Measurements from ENCODE around the gene MCEE. TPM values are rescaled to one million over a fixed set of nuclear protein-coding genes. Genes with fewer than 3 reads are reported as not detected.
"Not testable (repeated sequence)": the region's sequence is repeated elsewhere in the genome, so short reads cannot be mapped to it uniquely, and the experiment has no call there.

MCEE gene
- total RNA-seq (2014; rRNA removed; shearing (Covaris generic)) = 3.9 and 4.4 TPM in 2 replicates

DNA sequence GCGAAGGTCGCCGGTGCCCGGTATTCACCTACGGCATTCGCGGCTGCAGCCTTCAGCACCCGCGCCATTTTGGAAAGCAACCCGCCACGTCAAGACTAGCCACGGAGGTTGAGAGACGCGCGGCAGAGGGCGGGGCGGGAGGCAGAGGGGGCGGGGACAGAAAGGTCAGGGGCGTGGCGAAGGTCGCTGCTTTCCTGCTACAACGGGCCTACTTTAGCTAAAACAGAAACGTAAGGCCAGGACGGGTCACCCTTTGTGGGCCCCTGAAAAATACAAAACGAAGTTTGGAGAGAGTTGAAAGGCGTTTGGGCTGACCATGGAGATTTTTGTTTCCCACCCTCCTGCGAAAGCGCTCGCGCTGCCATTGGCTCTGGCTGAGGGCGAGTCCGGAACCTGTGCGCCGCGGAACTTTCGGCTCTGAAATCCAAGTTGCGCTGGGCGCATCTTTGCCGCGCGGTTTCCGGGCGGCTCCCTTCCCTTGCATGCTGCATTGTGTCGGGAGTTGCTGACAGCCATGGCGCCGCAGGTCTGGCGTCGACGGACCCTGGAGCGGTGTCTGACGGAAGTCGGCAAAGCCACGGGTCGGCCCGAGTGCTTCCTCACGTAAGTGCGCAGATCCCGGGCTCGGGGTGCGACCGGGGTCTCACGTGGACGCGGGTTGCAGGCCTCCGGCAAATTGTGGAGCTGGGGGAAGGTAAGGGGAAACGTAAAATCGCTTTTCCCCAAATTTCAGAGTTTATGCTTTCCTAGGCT, at the start of gene MCEE, which contains the start of gene MPHOSPH10:
Gene MCEE, minus strand, starts transcription at position 78 of the 753 bp plus-strand sequence. Its CDS starts 10 bp downstream, at position 68.
Gene MPHOSPH10, plus strand, starts transcription at position 483 of the 753 bp plus-strand sequence. Its CDS starts 32 bp downstream, at position 515.
- peak; percentile 83 for DNase-seq (ENCODE audit: low spot score)

DNA sequence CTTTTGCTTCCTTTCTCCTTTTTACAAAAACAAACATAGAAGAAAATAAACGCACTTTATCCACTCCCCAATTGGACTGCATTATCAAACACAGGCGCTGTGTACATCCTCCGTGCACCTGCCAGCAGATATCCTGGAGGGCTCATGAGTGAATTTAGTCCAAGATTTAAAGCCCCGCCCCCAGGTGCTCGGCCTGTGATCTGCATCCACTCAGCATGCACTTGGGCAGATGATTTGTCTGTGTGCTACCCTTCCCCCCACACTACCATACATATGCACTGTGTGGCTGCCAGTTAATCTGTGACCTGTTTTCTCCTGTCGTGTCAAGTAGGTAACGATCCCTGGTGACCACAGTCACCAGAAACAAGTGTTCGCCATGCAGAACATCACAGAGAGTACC, 48.8 kb upstream of the MCEE start:
- DNase-seq (ENCODE audit: low spot score) = not testable (repeated sequence)

- no peak for DNase-seq (ENCODE audit: low spot score)
These were observed 44.2 kb upstream of the MCEE start for GRCh38 chr2:71174207-71174606.

GRCh38 chr2:71173096-71173495, 43.1 kb upstream of the MCEE start:
- DNase-seq (ENCODE audit: low spot score) = no peak

DNA sequence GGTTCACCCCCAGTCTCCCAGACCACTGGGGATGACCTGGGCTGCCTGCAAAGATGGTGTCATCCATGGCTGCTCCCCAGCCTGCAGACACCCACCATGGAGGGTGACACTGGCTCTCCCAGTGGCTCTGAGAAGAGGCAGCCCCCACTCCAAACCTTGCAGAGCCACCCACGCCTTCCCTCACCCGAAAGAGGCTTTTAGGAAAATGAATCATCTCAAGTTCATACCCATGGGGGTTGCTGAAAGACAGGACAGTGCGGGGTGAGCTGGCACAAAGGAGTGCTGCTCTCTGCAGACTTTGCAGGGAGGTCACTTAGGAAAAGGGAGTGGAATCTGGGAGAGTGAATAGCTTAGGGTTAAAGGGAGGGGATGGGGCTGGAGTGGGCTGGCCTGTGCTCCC, 36.8 kb upstream of the MCEE start:
- no peak for DNase-seq (ENCODE audit: low spot score)

- peak; percentile 31 for DNase-seq (ENCODE audit: low spot score)
These were observed 27.2 kb upstream of the MCEE start for GRCh38 chr2:71157124-71157793.

GRCh38 chr2:71156573-71156972, 26.5 kb upstream of the MCEE start:
- DNase-seq (ENCODE audit: low spot score) = peak; percentile 16

DNA sequence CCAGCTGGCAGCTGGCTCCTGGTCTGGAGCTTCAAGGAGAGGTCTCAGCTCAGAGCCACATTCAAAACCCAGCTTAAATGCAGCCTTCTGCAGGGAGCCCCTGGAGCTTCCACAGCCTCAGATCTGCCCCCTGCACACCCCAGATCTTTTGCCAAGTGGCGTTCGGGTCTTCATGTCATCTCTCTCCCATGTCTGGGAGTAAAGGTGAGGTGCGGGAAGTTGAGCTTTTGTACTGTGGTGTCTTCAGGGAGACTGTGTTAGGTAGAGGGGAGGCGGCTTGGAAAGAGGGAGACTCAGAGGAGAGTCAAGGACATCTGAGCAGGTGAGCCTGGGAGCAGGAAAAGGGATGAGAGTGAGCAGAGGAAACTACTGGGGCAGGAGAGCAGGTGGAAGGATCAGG, 25.8 kb upstream of the MCEE start:
- no peak for DNase-seq (ENCODE audit: low spot score)

DNA sequence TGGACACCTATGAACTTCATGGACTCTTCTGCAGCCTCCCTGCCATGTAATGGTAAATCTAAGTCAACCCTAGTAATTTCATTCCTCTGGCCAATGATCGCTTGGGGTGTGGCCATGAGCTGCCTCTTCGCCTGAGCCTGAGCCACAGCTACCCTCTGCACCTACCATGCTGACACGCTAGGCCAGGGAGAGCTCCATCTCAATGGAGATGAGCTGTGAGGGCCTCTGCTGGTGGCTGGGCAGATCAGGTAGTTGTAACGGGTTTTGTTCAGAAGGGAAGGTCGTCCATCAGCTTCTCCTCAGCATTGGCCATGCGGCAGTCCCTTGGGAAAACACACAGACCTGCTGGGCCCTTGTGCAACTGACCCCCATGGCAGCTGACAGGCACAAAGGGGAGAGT, 24.8 kb upstream of the MCEE start:
- DNase-seq (ENCODE audit: low spot score) = no peak

DNA sequence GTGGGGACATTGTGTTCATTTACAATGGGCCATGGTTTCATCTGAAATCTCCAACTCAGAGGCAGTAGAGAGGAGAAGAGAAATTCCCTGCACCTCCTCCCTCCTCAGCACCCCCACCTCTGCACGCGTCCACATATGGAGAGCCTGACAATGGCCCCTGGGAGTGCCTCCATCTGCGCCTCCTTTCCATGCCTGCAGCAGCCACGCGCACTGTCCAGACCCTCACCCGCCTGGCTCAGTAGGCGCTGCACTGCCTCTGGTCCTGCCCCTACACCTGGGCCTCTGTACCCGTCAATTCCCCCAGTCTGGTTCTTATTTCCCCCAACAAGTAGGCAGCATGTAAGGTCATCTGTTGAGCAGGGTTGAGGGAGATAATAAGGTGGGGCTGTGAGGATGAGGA, 24.2 kb upstream of the MCEE start:
- DNase-seq (ENCODE audit: low spot score) = no peak

- no peak for DNase-seq (ENCODE audit: low spot score)
These were observed 23.7 kb upstream of the MCEE start for GRCh38 chr2:71153585-71154224.

DNA sequence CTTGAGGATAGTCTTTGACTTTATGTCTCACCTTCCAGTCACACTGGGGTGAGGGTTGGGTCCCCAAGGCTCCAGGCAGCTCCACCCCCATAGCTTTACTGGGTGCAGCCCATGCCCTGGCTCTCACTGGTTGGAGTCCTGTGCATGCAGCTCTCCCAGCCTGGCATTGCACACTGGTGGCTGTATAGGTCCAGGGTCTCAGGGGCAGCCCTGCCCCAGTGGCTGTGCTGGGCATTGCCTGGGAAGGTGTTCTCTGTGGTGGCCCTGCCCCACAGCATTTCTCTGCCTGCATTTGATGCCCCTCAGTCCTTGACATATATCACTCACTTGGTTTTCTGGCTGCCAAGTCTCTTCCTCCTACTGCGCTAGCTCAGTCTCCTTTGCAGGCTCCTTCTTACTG, 21.6 kb upstream of the MCEE start:
- DNase-seq (ENCODE audit: low spot score) = no peak

DNA sequence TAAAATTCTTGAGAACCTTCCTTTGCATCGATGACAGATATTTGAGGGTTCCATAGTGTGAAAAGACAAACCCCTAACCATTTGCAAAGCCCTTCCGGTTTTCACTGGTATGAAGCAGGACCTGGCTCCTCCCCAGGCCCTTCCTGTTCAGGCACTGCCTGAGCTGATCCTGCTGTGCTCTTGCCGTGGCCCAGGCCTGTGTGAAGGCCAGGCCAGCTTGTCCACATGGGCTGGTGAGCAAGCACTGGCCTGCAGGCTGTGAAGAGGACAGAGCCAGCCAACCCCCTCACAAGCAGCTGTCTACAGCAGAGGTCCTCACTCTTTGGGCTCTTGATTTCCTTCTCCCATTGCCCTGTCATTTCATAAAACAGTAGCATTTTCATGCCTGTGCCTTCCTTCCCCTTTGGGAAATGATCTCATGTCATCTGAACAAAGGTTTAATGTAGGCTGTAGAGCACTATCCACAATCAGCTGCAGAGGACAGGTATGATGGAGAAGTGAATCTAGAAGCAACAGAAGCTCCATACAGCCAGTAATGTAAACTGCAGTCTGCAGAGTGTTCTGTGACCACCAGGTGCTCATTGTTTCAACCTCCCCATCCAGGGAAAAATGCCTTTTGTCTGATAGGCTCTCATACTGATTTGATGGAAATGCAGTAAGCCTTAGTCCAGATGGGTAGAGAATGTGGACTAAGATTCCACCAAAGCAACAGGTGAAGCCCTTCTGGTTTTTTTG, 20.2 kb upstream of the MCEE start:
- DNase-seq (ENCODE audit: low spot score) = no peak

GRCh38 chr2:71148506-71149063, 18.6 kb upstream of the MCEE start:
- DNase-seq (ENCODE audit: low spot score) = no peak

GRCh38 chr2:71143782-71144181, 13.8 kb upstream of the MCEE start:
- DNase-seq (ENCODE audit: low spot score) = no peak

GRCh38 chr2:71136174-71136573, 6.1 kb upstream of the MCEE start:
- DNase-seq (ENCODE audit: low spot score) = no peak

DNA sequence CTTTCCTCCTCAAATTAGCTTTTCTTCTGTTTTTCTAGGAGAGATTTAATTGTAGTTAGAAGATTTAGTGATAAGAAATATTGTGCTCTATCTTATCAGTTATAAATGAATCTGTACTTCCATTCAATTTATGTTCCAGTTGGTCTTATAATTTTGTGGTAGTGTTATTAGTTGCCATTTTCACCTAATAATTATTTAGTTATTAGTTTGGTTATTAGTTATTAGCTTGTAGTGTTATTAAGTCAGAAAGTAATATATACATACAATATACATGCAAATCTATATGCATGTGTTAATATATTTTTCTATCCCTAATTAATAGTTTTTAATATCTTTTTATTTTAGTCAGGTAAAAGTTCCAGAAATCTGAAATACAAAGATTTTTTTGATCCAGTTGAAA, 3.6 kb upstream of the MCEE start:
- DNase-seq (ENCODE audit: low spot score) = no peak

DNA sequence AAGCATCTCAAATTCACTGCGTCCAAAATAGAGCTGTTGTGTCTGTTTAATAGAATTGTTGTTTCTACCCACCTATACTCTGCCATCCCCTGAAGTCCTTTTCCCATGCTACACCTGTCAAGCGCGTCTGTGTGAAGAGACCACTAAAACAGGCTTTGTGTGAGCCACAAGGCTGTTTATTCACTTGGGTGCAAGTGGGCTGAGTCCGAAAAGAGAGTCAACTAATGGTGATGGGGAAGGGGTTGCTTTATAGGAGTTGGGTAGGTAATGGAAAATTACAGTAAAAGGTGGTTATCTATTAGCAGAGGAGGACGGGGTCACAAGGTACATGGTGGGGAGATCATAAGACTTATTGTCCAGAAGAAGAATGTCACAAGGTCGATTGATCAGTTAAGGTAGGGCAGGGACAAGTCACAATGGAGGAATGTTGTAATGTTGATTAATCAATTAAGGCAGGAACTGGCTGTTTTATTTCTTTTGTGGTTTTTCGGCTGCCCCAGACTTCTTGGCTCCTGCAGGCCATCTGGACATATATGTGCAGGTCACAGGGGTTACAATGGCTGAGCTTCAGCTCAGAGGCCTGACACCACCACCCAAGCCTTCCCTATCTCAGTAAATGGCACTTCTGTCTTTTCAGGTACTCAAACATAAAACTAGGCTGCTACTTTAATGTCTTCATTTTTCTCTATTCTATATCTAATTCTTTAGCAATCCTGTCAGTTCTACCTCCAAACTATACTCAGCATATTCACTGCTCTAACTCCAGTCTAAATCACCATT, 1.5 kb upstream of the MCEE start:
- not testable (repeated sequence) for DNase-seq (ENCODE audit: low spot score)

DNA sequence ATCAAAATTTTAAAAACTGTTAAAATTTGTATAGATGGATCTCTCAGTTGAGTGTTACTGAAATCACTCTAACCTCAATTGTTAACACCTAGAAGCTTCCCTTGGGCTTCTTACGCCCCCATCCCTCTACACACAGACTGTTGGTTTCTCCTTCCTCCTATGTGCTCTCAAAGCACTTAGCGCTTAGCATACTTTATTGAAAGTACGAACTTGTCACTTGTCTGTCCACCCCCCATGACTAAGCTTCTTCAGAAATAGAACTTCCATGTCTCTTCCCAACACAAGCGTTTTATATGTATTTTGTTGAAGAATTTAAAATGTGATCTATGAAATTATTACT, 846 bp upstream of the MCEE start:
- DNase-seq (ENCODE audit: low spot score) = no peak

DNA sequence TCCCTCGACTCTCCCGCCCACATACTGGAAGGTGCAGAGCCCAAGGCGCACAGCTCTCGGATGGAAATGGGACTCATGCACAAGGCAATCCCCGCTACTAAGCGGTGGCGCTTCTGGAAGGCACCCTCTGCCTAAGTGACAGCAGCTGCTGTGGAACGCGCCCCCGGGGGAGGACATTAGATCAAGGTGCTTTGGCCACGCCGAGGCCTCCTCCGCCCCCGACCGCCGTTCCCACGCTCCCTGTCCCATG, 202 bp downstream of the MCEE start:
- DNase-seq (ENCODE audit: low spot score) = no peak
